Colon (tissue), 2 donors: ENCODE data around the gene RAB3IL1.

Experiments
- FAIRE-seq: peaks from 2 replicates; lab custom pipeline; 2012; peaks lifted over from hg19 to GRCh38; lab: Jason Lieb, UNC
- donor health status: control.
- donor health status: control.

The RAB3IL1 gene

GRCh38 chr11:61918938-61919704 lies 1.8 kb upstream of the RAB3IL1 start:
- no peak for FAIRE-seq

- FAIRE-seq: no peak
Observed at GRCh38 chr11:61918251-61918937, 1.0 kb upstream of the RAB3IL1 start.

GRCh38 chr11:61916737-61917333 lies 531 bp downstream of the RAB3IL1 start:
- FAIRE-seq: no peak

- no peak for FAIRE-seq
Observed at GRCh38 chr11:61914471-61915171, 2.7 kb downstream of the RAB3IL1 start.

- FAIRE-seq: no peak
Observed at GRCh38 chr11:61913699-61914395, 3.5 kb downstream of the RAB3IL1 start.

GRCh38 chr11:61912991-61913698 lies 4.2 kb downstream of the RAB3IL1 start:
- no peak for FAIRE-seq

GRCh38 chr11:61912530-61912898 lies 4.9 kb downstream of the RAB3IL1 start:
- FAIRE-seq: no peak

GRCh38 chr11:61911701-61912529 lies 5.5 kb downstream of the RAB3IL1 start:
- FAIRE-seq: no peak

GRCh38 chr11:61911128-61911700 lies 6.2 kb downstream of the RAB3IL1 start:
- no peak for FAIRE-seq

- no peak for FAIRE-seq
Observed at GRCh38 chr11:61910187-61911127, 6.9 kb downstream of the RAB3IL1 start.

- no peak for FAIRE-seq
Observed at GRCh38 chr11:61908730-61909316, 8.5 kb downstream of the RAB3IL1 start.

- no peak for FAIRE-seq
Observed at GRCh38 chr11:61907871-61908729, 9.3 kb downstream of the RAB3IL1 start.

- FAIRE-seq: no peak
Observed at GRCh38 chr11:61907282-61907681, 10.1 kb downstream of the RAB3IL1 start.

- FAIRE-seq: no peak
Observed at GRCh38 chr11:61906522-61906909, 10.8 kb downstream of the RAB3IL1 start.

GRCh38 chr11:61905801-61906521 lies 11.4 kb downstream of the RAB3IL1 start:
- no peak for FAIRE-seq

- no peak for FAIRE-seq
Observed at GRCh38 chr11:61905067-61905696, 12.2 kb downstream of the RAB3IL1 start.
